PC-9 (cell line): ENCODE measurements around the gene LILRB4.

Source experiments
- CTCF ChIP-seq: fragments of 200-600 bp; sonication (generic); conservative IDR thresholded peaks from 2 replicates; pipeline ENCODE4 v1.6.1; 2017; ENCODE audit warnings: mixed run types, antibody characterized with exemption, mild to moderate bottlenecking, moderate library complexity
- EZH2 ChIP-seq: fragments of 200-600 bp; sonication (generic); IDR thresholded peaks from 2 replicates; pipeline ENCODE4 v1.8.0; 2017; ENCODE audit warnings: antibody characterized with exemption, low read depth

GRCh38 chr19:54704928-54705327 lies 42.1 kb downstream of the LILRB4 start:
- TF ChIP-seq CTCF (no peak), EZH2 (no peak)
